GM21360 (cell line): ENCODE measurements around the gene HDAC9.
A peak's percentile ranks its signal among the peaks of the same experiment; 100 is the strongest.

ENCODE experiments used
- ATAC-seq: cut with Tn5 transposase; IDR thresholded peaks from one replicate; pipeline ENCODE4 v1.9.1; 2021; ENCODE audit warnings: mild to moderate bottlenecking, moderate library complexity; ENCODE audit not compliant: unreplicated experiment

Gene HDAC9

DNA sequence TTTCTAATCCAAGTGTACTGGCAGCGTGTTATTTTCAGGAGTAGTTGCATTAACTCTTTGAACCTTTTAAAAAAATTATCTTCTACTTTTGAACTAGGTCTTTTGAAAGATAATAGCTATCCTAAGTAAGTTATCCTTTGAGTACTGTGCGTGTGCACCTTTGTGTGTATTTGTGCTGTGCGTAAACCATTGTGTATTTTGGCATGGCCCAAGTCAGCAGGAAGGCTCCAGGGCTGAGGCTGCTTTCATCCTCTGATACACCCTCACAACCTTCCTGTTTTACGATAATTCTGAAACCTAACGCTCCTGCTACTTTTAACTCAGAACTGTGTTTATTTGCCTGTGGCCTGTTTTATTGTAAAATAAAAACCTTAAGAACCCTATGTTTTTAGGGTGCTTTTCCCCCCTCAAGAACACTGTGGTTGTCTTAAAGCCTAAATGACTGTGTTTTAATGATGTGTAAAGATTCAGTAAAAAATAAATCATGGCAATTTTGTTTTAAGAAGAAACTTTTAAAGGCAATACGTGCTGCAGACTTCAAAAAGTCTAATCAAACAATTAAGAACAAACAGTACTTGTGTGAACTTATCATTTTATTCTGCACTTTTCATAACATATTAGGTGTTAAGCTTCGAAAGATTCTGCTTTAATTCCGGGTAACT lies 57.5 kb downstream of the HDAC9 start:
- ATAC-seq: no peak

DNA sequence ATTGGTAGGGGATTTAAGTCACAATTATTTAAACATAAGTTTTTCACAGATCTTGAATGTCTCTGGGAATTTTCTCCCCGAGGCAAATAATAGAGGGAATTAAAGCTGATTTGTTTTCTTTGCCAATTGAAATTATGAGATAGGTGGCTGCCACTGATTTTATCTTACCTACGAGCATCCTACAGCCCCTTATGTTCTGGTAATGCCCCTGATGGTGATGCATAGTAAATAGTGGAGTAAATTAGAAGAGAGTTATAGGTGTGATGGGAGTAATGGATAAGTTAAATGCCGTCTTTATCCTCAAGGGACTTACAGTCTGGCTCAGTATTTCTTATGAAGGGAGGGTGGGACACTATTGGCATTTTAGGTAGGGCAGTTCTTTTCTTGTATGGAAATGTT lies 58.1 kb downstream of the HDAC9 start:
- no peak for ATAC-seq

- ATAC-seq: no peak
Observed at GRCh38 chr7:18555120-18555519, 59.6 kb downstream of the HDAC9 start.

DNA sequence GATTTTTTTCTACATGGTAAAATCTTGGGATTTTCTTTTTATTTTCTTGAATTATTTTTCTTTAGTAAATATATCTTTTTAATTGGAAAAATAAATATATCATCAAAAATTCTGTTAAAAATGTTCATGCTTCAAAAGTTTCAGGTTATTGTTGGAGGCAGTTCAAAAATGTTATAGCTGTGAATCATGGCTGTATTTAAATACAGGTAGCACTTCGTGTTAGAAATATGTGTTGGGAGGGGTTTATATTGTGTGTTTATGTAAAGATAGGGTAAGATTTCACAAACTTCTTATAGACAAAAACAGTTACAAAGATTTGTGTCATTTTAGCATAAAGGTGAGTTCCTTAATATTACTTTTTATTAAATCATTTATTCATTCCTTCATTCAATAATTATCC lies 60.4 kb downstream of the HDAC9 start:
- ATAC-seq: no peak

DNA sequence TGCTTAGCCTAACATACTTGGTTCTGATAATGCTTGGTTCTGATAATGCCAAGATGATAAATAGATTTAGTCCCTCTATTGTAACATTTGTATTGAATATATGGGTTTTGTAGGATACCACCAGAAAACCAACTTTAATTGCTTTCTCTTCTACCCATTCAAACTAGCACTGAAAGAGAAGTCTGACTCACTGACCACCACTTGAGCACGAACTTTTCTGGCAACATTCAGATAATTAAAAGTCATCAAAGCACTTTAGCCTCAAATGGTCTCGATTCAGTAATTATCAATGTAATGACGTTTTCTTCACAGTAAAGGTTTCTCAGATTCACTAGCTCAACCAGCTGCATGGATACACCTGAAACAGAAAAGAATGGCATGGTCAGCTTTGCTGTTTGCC lies 63.0 kb downstream of the HDAC9 start:
- ATAC-seq: no peak

DNA sequence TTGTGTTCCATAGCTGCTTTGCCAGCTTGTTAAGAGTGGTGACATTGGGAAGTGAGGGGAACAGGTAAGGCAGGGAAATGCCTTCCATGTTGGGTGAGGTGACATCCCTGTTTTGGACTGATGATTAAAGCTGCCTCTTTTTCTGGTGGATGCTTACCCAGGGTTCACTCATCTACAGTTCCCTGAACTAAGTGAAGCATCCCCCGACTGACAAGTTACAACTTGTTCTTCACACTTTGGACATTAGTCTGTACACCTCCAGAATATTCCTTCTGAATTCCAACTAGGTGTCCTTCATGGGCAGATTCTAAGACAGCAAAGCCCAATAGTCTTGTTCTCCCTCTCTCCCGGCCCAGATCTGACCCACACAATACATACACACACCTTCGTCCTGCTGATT lies 63.4 kb downstream of the HDAC9 start:
- no peak for ATAC-seq

- ATAC-seq: no peak
Observed at GRCh38 chr7:18559756-18560155, 64.2 kb downstream of the HDAC9 start.

DNA sequence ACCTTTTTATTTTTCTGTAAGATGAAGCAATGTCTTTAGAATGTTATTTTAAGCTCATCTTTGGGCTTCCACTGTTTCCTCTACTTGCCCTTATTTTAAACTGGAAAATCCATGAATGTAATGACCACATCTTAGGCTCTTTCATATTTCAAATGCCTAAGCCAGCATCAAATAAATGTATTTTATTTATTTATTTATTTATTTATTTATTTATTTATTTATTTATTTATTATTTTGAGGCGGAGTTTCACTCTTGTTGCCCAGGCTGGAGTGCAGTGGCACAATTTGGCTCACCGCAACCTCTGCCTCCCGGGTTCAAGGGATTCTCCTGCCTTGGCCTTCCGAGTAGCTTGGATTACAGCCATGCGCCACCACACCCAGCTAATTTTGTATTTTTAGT lies 69.2 kb downstream of the HDAC9 start:
- no peak for ATAC-seq

- ATAC-seq: no peak
Observed at GRCh38 chr7:18565337-18565736, 69.8 kb downstream of the HDAC9 start.

DNA sequence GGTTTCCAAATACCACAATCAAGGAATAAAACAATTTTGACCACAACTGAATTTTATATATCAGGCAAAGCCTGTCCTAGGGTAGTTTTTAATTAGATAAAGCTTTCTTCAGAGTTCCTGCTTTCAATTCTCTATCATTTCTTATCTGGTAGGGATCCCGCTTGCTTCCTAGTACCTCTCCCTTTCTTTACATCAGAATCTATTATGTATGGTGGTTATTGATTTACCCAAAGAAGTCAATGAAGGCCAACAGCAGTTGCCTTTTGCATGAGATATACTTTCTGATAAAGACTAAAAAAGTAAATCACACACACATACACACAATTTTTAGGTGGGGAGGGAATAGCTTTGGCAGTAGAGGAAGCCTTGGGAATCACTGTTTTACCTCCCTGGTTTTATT lies 70.7 kb downstream of the HDAC9 start:
- ATAC-seq: no peak

- ATAC-seq: peak; percentile 96
Observed at GRCh38 chr7:18566829-18567228, 71.3 kb downstream of the HDAC9 start.

GRCh38 chr7:18570441-18570840 lies 74.9 kb downstream of the HDAC9 start:
- ATAC-seq: no peak

GRCh38 chr7:18570890-18571478 lies 75.4 kb downstream of the HDAC9 start:
- no peak for ATAC-seq

DNA sequence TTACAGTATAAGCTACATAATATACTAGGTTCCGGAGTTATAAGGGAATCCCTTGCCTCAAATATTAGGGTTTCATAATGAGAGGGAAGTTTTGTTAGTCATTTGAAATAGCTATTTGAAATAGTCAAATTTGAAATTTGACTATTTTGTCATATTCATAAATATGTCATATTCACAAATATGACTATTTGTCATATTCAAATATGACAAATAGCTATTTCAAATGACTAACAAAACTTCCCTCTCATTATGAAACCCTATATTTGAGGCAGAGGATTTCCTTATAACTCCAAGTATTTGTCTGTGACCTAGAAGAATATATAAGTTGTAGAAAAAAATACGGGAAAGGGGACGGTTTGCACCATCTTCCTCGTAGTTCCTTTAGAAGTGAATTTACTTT lies 76.6 kb downstream of the HDAC9 start:
- ATAC-seq: no peak

DNA sequence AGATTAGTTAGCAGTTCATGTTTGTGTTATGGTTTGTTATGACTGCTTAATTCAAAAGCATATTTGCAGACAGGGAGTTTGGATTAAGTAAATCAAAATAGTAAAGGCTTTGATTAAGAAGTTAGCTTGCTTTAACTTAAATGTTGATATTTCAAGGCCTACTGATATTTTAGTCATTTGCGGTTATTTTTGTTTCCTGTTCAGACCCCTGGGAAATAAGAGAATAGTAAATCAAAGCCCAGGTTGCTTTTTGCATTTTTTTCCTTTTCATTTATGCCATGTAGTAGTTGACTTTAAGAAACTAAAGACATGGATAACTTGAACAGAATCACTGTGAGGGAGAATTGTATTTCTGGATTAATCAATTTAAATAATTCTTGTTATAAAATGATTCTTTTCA lies 77.3 kb downstream of the HDAC9 start:
- ATAC-seq: no peak

GRCh38 chr7:18573410-18574234 lies 78.1 kb downstream of the HDAC9 start:
- peak; percentile 45 for ATAC-seq

- ATAC-seq: no peak
Observed at GRCh38 chr7:18574235-18574540, 78.6 kb downstream of the HDAC9 start.

DNA sequence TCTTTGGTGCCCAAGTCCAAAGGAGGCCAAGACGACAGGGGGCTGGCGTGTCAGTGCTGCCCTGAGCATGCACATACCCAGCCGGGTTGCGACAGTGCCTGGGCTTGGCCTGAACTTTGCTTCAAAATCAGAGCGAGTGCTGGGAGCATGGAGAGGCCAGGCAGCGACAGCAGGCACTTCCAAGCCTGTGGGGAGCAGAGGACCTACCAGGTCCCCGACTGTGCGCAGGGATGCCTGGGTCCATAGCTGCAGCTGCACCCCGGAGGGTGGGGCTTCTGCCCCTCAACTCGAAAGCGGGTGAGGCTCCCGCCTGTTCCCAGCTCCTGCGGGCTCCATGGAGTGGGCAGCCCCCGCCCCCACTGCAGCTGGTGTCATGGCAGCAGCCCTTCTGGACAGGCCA lies 79.1 kb downstream of the HDAC9 start:
- ATAC-seq: no peak

DNA sequence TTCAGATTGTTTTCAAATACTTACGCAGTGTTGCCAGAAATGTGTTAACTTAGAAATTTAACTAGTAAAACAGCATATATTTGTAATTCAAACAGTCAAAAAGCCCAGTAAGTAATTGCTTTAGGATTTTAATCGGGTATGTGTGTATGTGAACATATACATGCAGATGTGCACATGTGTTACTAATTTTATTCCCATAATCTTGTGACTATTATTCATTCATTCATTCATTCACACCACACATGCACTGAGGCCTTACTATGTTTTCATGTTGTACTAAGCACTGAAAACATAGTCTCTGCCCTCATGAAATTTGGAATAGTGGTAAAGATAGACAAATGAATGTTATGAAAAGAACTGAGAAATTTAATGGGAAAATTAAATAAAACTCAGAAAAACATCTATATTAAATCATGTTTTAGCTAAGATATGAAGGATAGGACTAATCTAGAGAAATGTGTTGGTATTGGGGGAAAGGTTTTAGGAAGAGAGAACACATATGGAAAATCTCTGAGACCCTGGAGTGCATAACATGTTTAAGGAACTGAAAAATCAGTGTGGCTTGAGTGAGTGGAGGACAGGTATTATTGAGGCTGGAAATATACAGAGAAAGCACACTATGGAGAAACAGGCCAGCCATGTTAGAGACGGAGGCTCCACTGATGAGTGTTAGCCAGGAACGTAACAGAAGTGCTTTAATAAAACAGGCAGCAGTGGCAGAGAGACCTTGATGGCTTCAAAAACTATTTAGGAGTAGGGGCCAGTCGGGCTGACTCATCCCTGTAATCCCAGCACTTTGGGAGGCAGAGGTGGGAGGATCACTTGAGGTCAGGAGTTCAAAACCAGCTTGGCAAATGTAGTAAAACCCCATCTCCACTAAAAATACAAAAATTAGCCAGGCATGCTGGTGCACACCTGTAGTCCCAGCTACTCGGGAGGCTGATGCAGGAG lies 80.3 kb downstream of the HDAC9 start:
- no peak for ATAC-seq

GRCh38 chr7:18577096-18577771 lies 81.7 kb downstream of the HDAC9 start:
- no peak for ATAC-seq

DNA sequence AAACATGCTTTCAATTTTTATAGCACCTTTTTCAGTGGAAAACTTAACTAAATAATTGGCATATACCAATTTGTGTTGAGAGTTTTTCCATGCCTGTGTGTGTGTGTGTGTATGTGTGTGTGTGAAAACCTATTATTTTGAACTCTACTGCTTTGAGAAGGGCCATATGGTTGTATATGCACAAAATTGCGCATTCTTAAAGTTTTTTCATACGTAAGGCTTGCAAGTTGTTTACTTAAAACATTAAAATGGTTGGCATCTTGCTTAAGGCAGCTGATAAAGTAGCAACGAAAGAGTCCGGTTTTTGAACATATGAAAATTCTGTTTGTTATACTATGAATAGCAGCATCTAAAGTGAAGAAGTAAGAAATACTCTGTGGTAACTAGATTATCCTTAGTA lies 84.1 kb downstream of the HDAC9 start:
- no peak for ATAC-seq
